ENCODE measurements around the gene NF1.

The NF1 gene

GRCh38 chr17:31415640-31416502, 321.1 kb downstream of the NF1 start:
- H3K9me3 Mint-ChIP-seq: no peaks in the 10 kb centered on the region
- H3K27ac Mint-ChIP-seq: no peak overlapping the region

GRCh38 chr17:31416503-31416923, 321.7 kb downstream of the NF1 start:
- no peaks in the 10 kb centered on the region for H3K36me3 Mint-ChIP-seq
- ATAC-seq (replicated peaks): no peak
- H3K27me3 Mint-ChIP-seq: peaks cover 3 to 7% of the 10 kb centered on the region in 2 donors
- no peak overlapping the region for H3K27ac Mint-ChIP-seq
- H3K4me3 Mint-ChIP-seq: no peak overlapping the region
- peaks cover 9 to 14% of the 10 kb centered on the region in 2 donors for H3K4me1 Mint-ChIP-seq
- DNase-seq: no peak
- H3K9me3 Mint-ChIP-seq: no peaks in the 10 kb centered on the region

More at GRCh38 chr17:31415640-31416502, 321.1 kb downstream of the NF1 start:
- H3K4me1 Mint-ChIP-seq: peaks cover 9 to 14% of the 10 kb centered on the region in 2 donors
- peaks cover 3 to 7% of the 10 kb centered on the region in 2 donors for H3K27me3 Mint-ChIP-seq
- ATAC-seq (replicated peaks) (no peak), DNase-seq (no peak)
- H3K36me3 Mint-ChIP-seq: no peaks in the 10 kb centered on the region
- H3K4me3 Mint-ChIP-seq: no peak overlapping the region

DNA sequence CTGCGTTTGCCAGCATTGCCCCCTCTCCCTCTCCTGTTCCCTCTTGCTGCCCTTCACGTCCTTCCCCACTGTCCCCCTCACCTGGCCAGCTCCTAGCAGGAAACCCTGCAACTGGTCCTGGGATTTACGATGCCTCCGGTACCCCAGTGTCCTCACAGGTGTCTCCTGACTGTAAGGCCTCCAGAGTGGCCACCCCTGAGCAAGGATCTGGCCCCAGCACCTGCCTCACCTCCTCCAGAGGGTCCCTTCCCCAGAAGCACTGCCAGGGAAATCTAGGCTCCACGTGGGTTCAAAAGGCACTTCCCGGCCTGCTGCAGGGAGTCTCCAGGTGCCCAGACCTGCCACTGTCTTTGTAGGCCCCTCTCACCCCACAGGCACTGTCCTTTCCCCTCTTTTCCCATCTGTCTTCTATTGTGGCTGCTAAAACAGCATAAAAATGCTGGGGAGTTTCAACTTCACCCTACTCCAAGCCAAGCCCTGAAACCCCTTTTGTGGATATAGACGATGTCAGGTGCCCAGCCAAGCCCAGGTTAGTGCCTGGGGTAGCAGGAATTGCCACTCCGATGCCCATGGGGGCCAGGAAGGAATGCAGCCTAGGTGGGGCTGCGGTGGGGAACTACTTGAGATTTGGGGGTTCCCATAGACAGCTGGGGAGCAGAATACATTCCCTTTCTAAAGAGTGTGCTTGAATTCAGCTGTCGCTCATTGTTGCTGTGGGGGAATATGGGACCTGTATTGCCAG, 322.4 kb downstream of the NF1 start:
- Mint-ChIP-seq H3K36me3 (no peaks in the 10 kb centered on the region), H3K27me3 (peaks cover 5 to 10% of the 10 kb centered on the region in 2 donors), H3K4me1 (peaks cover 9 to 14% of the 10 kb centered on the region in 2 donors), H3K4me3 (no peak overlapping the region), H3K9me3 (peaks cover 1 to 2% of the 10 kb centered on the region in 2 donors), H3K27ac (no peak overlapping the region)
- no peak for ATAC-seq (replicated peaks)
- DNase-seq: no peak

DNA sequence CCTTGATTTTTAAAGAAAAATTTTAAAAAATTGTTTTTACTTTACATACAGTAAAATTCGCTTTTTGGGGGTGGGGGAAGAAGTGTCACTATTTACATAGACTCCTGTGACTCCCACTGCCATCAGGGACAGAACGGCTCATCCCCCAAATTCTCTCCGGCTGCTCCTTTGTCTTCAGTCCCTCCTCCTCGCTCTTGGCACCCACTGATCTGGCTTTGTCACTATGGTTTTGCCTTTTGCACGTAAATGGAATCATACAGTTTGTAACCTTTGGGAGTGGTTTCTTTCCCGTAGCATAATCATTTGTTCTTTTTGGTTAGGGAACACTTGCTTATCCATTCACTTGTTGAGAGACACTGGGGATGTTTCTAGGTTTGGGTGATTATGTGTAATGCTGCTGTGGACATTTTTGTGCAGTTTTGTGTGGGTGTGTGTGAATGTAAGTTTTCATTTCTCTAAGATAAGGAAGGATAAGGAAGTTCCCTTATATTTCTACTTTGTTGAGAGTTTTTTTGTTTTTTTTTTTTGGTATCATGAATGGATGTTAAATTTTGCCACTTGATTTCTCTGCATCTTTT, 324.1 kb downstream of the NF1 start:
- Mint-ChIP-seq H3K27me3 (peaks cover 15 to 23% of the 10 kb centered on the region in 2 donors), H3K27ac (no peak overlapping the region), H3K9me3 (peaks cover 4 to 5% of the 10 kb centered on the region in 2 donors), H3K36me3 (peaks cover 6 to 7% of the 10 kb centered on the region in 2 donors), H3K4me1 (peaks cover 9 to 14% of the 10 kb centered on the region in 2 donors), H3K4me3 (no peak overlapping the region)
- DNase-seq (no peak), ATAC-seq (replicated peaks) (no peak)

DNA sequence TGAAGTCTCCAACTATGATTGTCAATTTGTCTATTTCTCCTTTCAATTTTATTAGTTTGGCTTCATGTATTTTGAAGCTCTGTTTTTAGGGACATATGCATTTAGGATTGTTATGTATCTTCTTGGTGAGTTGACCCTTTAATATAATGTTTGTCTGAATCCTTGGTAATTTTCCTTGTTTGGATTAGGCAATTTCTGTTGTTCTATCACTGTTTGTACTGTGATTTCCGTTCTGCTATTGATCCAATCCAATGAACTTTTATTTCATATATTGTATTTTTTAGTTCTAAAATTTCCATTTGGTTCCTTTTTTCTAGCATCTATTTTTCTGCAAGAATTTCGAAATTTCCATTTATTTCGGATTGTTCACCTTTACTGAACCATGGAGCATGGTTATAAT, 327.7 kb downstream of the NF1 start:
- peaks cover 4 to 5% of the 10 kb centered on the region in 2 donors for H3K9me3 Mint-ChIP-seq
- no peak overlapping the region for H3K4me3 Mint-ChIP-seq
- ATAC-seq (replicated peaks) (no peak), DNase-seq (no peak)
- no peak overlapping the region for H3K27ac Mint-ChIP-seq
- H3K36me3 Mint-ChIP-seq: peaks cover 6 to 7% of the 10 kb centered on the region in 2 donors
- H3K4me1 Mint-ChIP-seq: peaks cover 0 to 4% of the 10 kb centered on the region in 2 donors
- peaks cover 18 to 22% of the 10 kb centered on the region in 2 donors for H3K27me3 Mint-ChIP-seq

DNA sequence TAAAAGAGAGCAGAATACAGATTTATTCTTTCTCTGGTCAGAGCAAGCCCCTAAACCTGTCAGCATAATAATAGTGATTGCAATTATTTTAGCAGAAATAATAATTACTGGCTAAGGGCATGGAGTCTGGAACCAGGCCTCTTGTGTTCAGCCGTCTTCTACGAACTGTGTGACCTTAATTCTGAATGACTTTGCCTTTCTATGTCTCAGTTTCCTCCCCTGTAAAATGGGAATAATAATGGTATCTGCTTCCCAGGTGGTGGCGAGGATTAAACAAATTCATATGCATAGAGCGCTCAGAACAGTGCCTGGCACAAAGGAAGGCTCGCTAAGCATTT, 330.1 kb downstream of the NF1 start:
- Mint-ChIP-seq H3K4me3 (no peak overlapping the region), H3K4me1 (peaks cover 0 to 4% of the 10 kb centered on the region in 2 donors), H3K9me3 (peaks cover 5 to 7% of the 10 kb centered on the region in 2 donors), H3K36me3 (peaks cover 7 to 9% of the 10 kb centered on the region in 2 donors), H3K27ac (no peak overlapping the region), H3K27me3 (peaks cover 19 to 31% of the 10 kb centered on the region in 2 donors)
- ATAC-seq (replicated peaks) (no peak), DNase-seq (no peak)

DNA sequence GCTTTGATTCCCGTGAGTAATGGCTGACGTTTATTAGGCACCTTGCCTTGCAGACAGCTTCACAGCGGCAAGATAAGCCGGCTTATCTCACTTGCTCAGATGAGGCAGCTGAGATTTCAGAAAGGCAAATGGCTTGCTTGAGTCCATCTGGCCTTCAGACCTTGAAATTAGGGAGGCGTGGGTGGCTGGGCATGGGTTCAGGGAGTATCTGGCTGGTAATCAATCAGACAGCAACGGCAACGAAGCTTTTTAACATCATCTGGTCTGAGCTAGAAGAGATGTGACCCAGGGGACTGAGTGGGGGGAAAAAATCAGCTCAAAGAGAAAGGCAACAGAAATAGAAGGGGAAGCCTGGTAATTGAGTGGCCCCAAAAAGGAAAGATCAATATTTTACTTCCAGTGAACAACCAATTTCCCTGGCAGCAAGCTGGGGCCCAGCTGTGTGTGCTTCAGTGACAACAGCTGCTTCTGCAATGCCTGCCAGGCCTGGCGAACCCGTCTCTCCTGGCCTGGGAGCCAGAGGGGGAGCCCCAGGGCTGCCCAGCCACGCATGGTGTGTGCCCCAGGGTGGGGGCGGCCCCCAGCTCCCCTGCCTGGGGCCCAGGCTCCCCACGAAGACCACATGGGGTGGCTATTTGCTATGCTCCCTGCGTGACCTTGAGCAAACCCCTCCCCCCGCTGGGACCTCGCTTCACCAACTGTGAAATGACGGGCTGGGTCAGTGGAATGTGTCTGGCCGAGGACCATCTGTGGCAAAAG, 330.7 kb downstream of the NF1 start:
- ATAC-seq (replicated peaks) (peak; percentile 36 to 58), DNase-seq (no peak)
- Mint-ChIP-seq H3K4me3 (no peak overlapping the region), H3K4me1 (peaks cover 0 to 4% of the 10 kb centered on the region in 2 donors), H3K36me3 (peaks cover 7 to 11% of the 10 kb centered on the region in 2 donors), H3K27ac (no peak overlapping the region), H3K27me3 (peaks cover 25 to 35% of the 10 kb centered on the region in 2 donors), H3K9me3 (peaks cover 6 to 10% of the 10 kb centered on the region in 2 donors)

Measured in stimulated activated naive B cell treated with anti-CD40 and anti-IgM and Interleukin-4, amounts not matched to agents 10 μg/mL and 1 μg/mL and 100 μg/mL, for 72 hours (primary cell).